SK-N-SH (cell line): ENCODE results near the gene C18orf54. TPM values are rescaled to one million over a fixed set of nuclear protein-coding genes. Genes with fewer than 3 reads are reported as not detected.

ENCODE experiments used
- CTCF ChIA-PET: fragments of 300-600, 350-600 bp; formaldehyde crosslinking; extraction: SDS; loops from one replicate; lab custom pipeline; 2021; lab: Yijun Ruan, JAX
- POLR2A ChIA-PET: fragments of 350-600 bp; sonication (Branson Sonifier 250); formaldehyde crosslinking; extraction: SDS; loops from one replicate; lab custom pipeline; 2020; ENCODE audit warnings: antibody characterized with exemption, inconsistent platforms; lab: Yijun Ruan, JAX
- DNase-seq: peaks from one replicate; pipeline ENCODE4 v3.0.0; 2012
- H2AFZ ChIP-seq: fragments of 200-600 bp; sonication (generic); 2 replicates; pipeline ENCODE4 v1.8.1; 2016; ENCODE audit warnings: antibody characterized with exemption, mild to moderate bottlenecking, low read depth
- H3F3A ChIP-seq: fragments of 200-600 bp; sonication (generic); replicated peaks from 2 replicates; pipeline ENCODE3; 2016; ENCODE audit warnings: antibody characterized with exemption, mild to moderate bottlenecking; ENCODE audit not compliant: insufficient read depth
- H3K27ac ChIP-seq, 2 experiments: fragments of 200-500 bp in 1 of 2; fragments of 200-600 bp in 1 of 2; sonication (Bioruptor generic) in 1 of 2; sonication (generic), shearing (Covaris generic) in 1 of 2; 2 replicates each; pipeline versions ENCODE4 v1.5.1 to v1.6.1; 2014 to 2016; ENCODE audit warnings: low read depth in 2 of 2, inconsistent platforms in 1 of 2, low read length in 1 of 2, mild to moderate bottlenecking in 1 of 2, mixed read lengths in 1 of 2
- H3K27me3 ChIP-seq: fragments of 200-600 bp; sonication (generic), shearing (Covaris generic); 2 replicates; pipeline ENCODE4 v1.6.1; 2016; ENCODE audit warnings: mixed run types; ENCODE audit not compliant: insufficient read depth
- H3K36me3 ChIP-seq, 2 experiments: fragments of 200-500 bp in 1 of 2; fragments of 200-600 bp in 1 of 2; sonication (Bioruptor generic) in 1 of 2; sonication (generic) in 1 of 2; replicated peaks in 1 of 2; 2 replicates each; pipeline versions ENCODE3 to v1.5.1; 2014 to 2016; ENCODE audit warnings: low read length in 1 of 2, mild to moderate bottlenecking in 1 of 2; ENCODE audit not compliant: insufficient read depth in 2 of 2, control insufficient read depth in 1 of 2
- H3K4me1 ChIP-seq, 2 experiments: fragments of 200-500 bp in 1 of 2; fragments of 200-600 bp in 1 of 2; sonication (Bioruptor generic) in 1 of 2; sonication (generic), shearing (Covaris generic) in 1 of 2; 2 replicates each; pipeline versions ENCODE4 v1.5.1 to v1.6.1; 2014 to 2016; ENCODE audit warnings: low read depth in 1 of 2, low read length in 1 of 2, mixed run types in 1 of 2; ENCODE audit not compliant: insufficient read depth in 2 of 2, control insufficient read depth in 1 of 2
- H3K4me2 ChIP-seq: fragments of 200-600 bp; sonication (generic), shearing (Covaris generic); 2 replicates; pipeline ENCODE4 v1.6.1; 2017; ENCODE audit warnings: mixed run types
- H3K4me3 ChIP-seq, 2 experiments: fragments of 200-500 bp in 1 of 2; fragments of 200-600 bp in 1 of 2; sonication (Bioruptor generic) in 1 of 2; sonication (generic), shearing (Covaris generic) in 1 of 2; 2 replicates each; pipeline versions ENCODE4 v1.5.1 to v1.8.1; 2014 to 2016; ENCODE audit warnings: low read depth in 2 of 2, inconsistent platforms in 1 of 2, low read length in 1 of 2, mild to moderate bottlenecking in 1 of 2, mixed read lengths in 1 of 2, moderate library complexity in 1 of 2
- H3K79me2 ChIP-seq: fragments of 200-600 bp; sonication (generic); 2 replicates; pipeline ENCODE4 v1.8.1; 2017; ENCODE audit warnings: mild to moderate bottlenecking; ENCODE audit not compliant: insufficient read depth
- H3K9ac ChIP-seq: fragments of 200-600 bp; sonication (generic); 2 replicates; pipeline ENCODE4 v1.6.1; 2017; ENCODE audit warnings: mixed run types
- H3K9me2 ChIP-seq: fragments of 200-600 bp; sonication (generic); 2 replicates; pipeline ENCODE4 v1.6.1; 2017; ENCODE audit warnings: mixed run types
- H3K9me3 ChIP-seq: fragments of 200-600 bp; sonication (generic); 2 replicates; pipeline ENCODE4 v1.6.1; 2017; ENCODE audit warnings: mixed run types, mild to moderate bottlenecking, moderate library complexity
- H4K20me1 ChIP-seq: fragments of 200-600 bp; sonication (generic); 2 replicates; pipeline ENCODE4 v1.6.1; 2017; ENCODE audit warnings: mild to moderate bottlenecking, mixed run types; ENCODE audit not compliant: insufficient read depth
- CHD2 ChIP-seq: fragments of 150-350 bp; IDR thresholded peaks from 2 replicates; pipeline ENCODE4 v1.6.1; 2018; ENCODE audit warnings: low read length; ENCODE audit not compliant: partially characterized antibody
- ELF1 ChIP-seq: IDR thresholded peaks from 2 replicates; pipeline ENCODE4 v1.4.0; 2012
- EP300 ChIP-seq, 2 experiments: IDR thresholded peaks; 2 replicates each; pipeline versions ENCODE4 v1.4.0 to v1.6.1; 2012; ENCODE audit warnings: borderline replicate concordance in 1 of 2, low read depth in 1 of 2, low read length in 1 of 2
- EZH2phosphoT487 ChIP-seq: fragments of 200-600 bp; sonication (generic); IDR thresholded peaks from 2 replicates; pipeline ENCODE4 v1.6.1; 2017; ENCODE audit warnings: low read depth, mixed run types, mild to moderate bottlenecking, antibody characterized with exemption, moderate library complexity, borderline replicate concordance
- FOSL2 ChIP-seq: IDR thresholded peaks from 2 replicates; pipeline ENCODE4 v1.4.0; 2012; ENCODE audit warnings: low read depth, mild to moderate bottlenecking, moderate library complexity, borderline replicate concordance
- FOXJ3 ChIP-seq: sonication (generic); formaldehyde crosslinking; IDR thresholded peaks from 2 replicates; pipeline ENCODE4 v1.5.1; 2020; ENCODE audit warnings: mild to moderate bottlenecking, missing genetic modification reagents
- FOXM1 ChIP-seq: IDR thresholded peaks from 2 replicates; pipeline ENCODE4 v1.4.0; 2012; ENCODE audit warnings: low read depth, mild to moderate bottlenecking
- GABPA ChIP-seq: IDR thresholded peaks from 2 replicates; pipeline ENCODE4 v1.4.0; 2012; ENCODE audit warnings: low read depth, mild to moderate bottlenecking
- MAX ChIP-seq: IDR thresholded peaks from 2 replicates; pipeline ENCODE4 v1.4.0; 2012; ENCODE audit warnings: low read depth
- MEF2A ChIP-seq: IDR thresholded peaks from 2 replicates; pipeline ENCODE4 v1.4.0; 2012; ENCODE audit warnings: low read depth, borderline replicate concordance
- MXI1 ChIP-seq: IDR thresholded peaks from 2 replicates; pipeline ENCODE4 v1.6.1; 2012; ENCODE audit warnings: mild to moderate bottlenecking, low read depth, low read length, improper control_type of control experiment
- RAD21 ChIP-seq: IDR thresholded peaks from 2 replicates; pipeline ENCODE4 v1.6.1; 2012; ENCODE audit warnings: mild to moderate bottlenecking, low read length
- REST ChIP-seq: IDR thresholded peaks from 2 replicates; pipeline ENCODE4 v1.6.1; 2012; ENCODE audit warnings: mild to moderate bottlenecking, low read depth, low read length, moderate library complexity
- RFX5 ChIP-seq: IDR thresholded peaks from 2 replicates; pipeline ENCODE4 v1.6.1; 2012; ENCODE audit warnings: mild to moderate bottlenecking, improper control_type of control experiment, low read length
- SIN3A ChIP-seq: IDR thresholded peaks from 2 replicates; pipeline ENCODE4 v1.6.1; 2012; ENCODE audit warnings: low read depth, mild to moderate bottlenecking, low read length, moderate library complexity, borderline replicate concordance
- SMC3 ChIP-seq: IDR thresholded peaks from 2 replicates; pipeline ENCODE4 v1.6.1; 2012; ENCODE audit warnings: low read depth, low read length, improper control_type of control experiment
- TAF1 ChIP-seq: IDR thresholded peaks from 2 replicates; pipeline ENCODE4 v1.6.1; 2012; ENCODE audit warnings: low read depth, mild to moderate bottlenecking, low read length, moderate library complexity, borderline replicate concordance
- TCF12 ChIP-seq: IDR thresholded peaks from 2 replicates; pipeline ENCODE4 v1.4.0; 2012
- TEAD4 ChIP-seq: IDR thresholded peaks from 2 replicates; pipeline ENCODE4 v1.4.0; 2012; ENCODE audit warnings: mild to moderate bottlenecking, borderline replicate concordance; ENCODE audit not compliant: insufficient read depth
- USF2 ChIP-seq: fragments of 150-350 bp; IDR thresholded peaks from 2 replicates; pipeline ENCODE4 v1.6.1; 2017; ENCODE audit warnings: antibody characterized with exemption, low read length, low read depth, borderline replicate concordance
- YY1 ChIP-seq: IDR thresholded peaks from 2 replicates; pipeline ENCODE4 v1.4.0; 2012; ENCODE audit warnings: low read depth, mild to moderate bottlenecking
- ZBTB33 ChIP-seq: IDR thresholded peaks from 2 replicates; pipeline ENCODE4 v1.4.0; 2012; ENCODE audit warnings: low read depth, borderline replicate concordance
- WGBS: methylation state at CpG from one replicate; pipeline ENCODE4 v1.1.6; 2017; ENCODE audit warnings: low lambda C conversion rate; 5-methylcytosine and 5-hydroxymethylcytosine counted together
- polyA plus RNA-seq, 3 experiments: library from polyadenylated mRNA; depleted of rRNA; stranded (reverse); fragments of >200 nt; gene quantifications; 2 replicates each; pipeline ENCODE4 v1.2.3, GENCODE V29; 2012

The C18orf54 gene
- polyA plus RNA-seq, 1 of the 3 experiments (the other 2 are of a cell fraction) = 0.76 TPM

GRCh38 chr18:54415086-54415485 lies 57.4 kb downstream of the C18orf54 start:
- Histone ChIP-seq H3K79me2 (no peaks in the 10 kb centered on the region), H3F3A (no peaks in the 10 kb centered on the region), H2AFZ (no peak overlapping the region), H3K27ac (no peak overlapping the region), H3K9me3 (no peaks in the 10 kb centered on the region), H3K9ac (no peak overlapping the region), H3K4me1 (no peaks in the 10 kb centered on the region), H3K9me2 (no peaks in the 10 kb centered on the region), H3K4me2 (no peak overlapping the region), H3K27me3 (no peaks in the 10 kb centered on the region), H3K4me3 (no peak overlapping the region), H3K36me3 (no peaks in the 10 kb centered on the region), H4K20me1 (no peaks in the 10 kb centered on the region)
- no peak for DNase-seq
- WGBS = 74% methylated on average over 2 of the region's 2 CpGs
- TF ChIP-seq RFX5 = no peak
- no peak for TF ChIP-seq USF2
- no peak for TF ChIP-seq MEF2A
- TF ChIP-seq TEAD4 = no peak
- no peak for TF ChIP-seq TAF1
- no peak for TF ChIP-seq MAX
- no peak for TF ChIP-seq GABPA
- TF ChIP-seq SIN3A = no peak
- TF ChIP-seq SMC3 = no peak
- ChIA-PET POLR2A (no interaction called here), CTCF (interaction anchor here (1.2 kb wide), 1 partner anchor 37 kb away, joined by 3 read pairs; no protein-coding TSS in a partner anchor)

- 74% methylated on average over 3 of the region's 3 CpGs for WGBS
- H3K36me3 ChIP-seq = no peaks in the 10 kb centered on the region
- no peak overlapping the region for H3K4me3 ChIP-seq
- no peaks in the 10 kb centered on the region for H3K4me1 ChIP-seq
- no peaks in the 10 kb centered on the region for H3K79me2 ChIP-seq
- no peak overlapping the region for H3K4me2 ChIP-seq
- no peak for DNase-seq
- H3K9ac ChIP-seq = no peak overlapping the region
- no peaks in the 10 kb centered on the region for H3K9me3 ChIP-seq
- H3K27me3 ChIP-seq = no peaks in the 10 kb centered on the region
- no peaks in the 10 kb centered on the region for H3K9me2 ChIP-seq
- H3K27ac ChIP-seq = no peak overlapping the region
- H4K20me1 ChIP-seq = no peaks in the 10 kb centered on the region
- H3F3A ChIP-seq = no peaks in the 10 kb centered on the region
- no peak for TF ChIP-seq EZH2phosphoT487
- TF ChIP-seq ZBTB33 = no peak
- TF ChIP-seq FOXM1 = no peak
- no peak for TF ChIP-seq FOSL2
- TF ChIP-seq FOXJ3 = no peak
- no peak for TF ChIP-seq TCF12
- no peak for TF ChIP-seq EP300 (IDR thresholded peaks at IDR 0.05; ENCODE audit: borderline replicate concordance in 1 of 2, low read depth in 1 of 2, low read length in 1 of 2)
- no peak for TF ChIP-seq CHD2
- no peak for TF ChIP-seq GABPA
- no peak for TF ChIP-seq MXI1
- no peak for TF ChIP-seq TAF1
- no peak for TF ChIP-seq ELF1
- TF ChIP-seq SIN3A = no peak
- no peak for TF ChIP-seq REST
- no peak for TF ChIP-seq MAX
- TF ChIP-seq YY1 = no peak
- TF ChIP-seq TEAD4 = no peak
- TF ChIP-seq RAD21 = no peak
- CTCF ChIA-PET = interaction anchor here (0.6 to 1.9 kb wide), 3 partner anchors 9 to 27 kb away, joined by 3 to 6 read pairs (median 3); no protein-coding TSS in a partner anchor
- no peak overlapping the region for H2AFZ ChIP-seq
- POLR2A ChIA-PET = no interaction called here
These were observed 58.7 kb downstream of the C18orf54 start for GRCh38 chr18:54416436-54416835.
